ENCODE measurements around the gene SLC41A1. TPM values are rescaled to one million over a fixed set of nuclear protein-coding genes. Genes with fewer than 3 reads are reported as not detected.

The SLC41A1 gene
- total RNA-seq, 6 donors from 2014 or later = 17.8 to 35.1 (median 27.3) TPM

DNA sequence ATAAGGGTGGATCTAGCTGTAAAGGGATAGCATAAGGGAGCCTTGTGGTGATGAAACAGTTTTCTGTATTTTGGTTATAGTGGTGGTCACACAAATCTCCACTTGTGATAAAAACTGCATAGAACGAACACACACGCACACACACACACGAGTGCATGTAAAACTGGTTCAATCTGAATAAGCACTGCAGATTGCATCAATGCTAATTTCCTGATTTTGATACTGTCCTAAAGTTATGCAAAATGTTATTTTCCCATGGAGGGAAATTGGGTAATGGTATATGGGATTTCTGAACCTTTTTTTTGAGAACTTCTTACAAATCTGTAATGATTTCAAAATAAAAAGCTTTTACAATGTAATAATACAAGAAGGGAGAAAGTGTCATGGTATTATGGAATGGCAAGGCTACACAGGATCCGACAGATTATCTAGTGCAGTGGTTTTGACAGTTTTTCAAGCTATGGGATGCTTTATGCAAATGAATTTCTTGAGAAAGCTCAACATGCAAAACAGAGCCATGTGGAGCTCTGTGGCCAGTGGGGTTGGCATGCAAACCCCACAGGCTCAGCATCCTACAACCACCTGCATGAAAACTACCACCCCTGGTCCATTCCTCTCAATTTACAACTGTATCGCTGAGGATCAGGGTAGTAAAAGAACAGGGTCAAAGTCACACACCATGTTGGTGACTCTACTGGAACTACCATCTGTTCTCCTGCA lies 18.8 kb downstream of the SLC41A1 start:
- peaks cover 13 to 89% (median 39%) of the 10 kb centered on the region in 4 donors for H3K36me3 ChIP-seq
- TF ChIP-seq POLR2A (IDR thresholded peaks at IDR 0.05) (no peak), POLR2AphosphoS5 (IDR thresholded peaks at IDR 0.05) (no peak), EP300 (IDR thresholded peaks at IDR 0.05) (no peak)
- TF ChIP-seq, protein P1, sequence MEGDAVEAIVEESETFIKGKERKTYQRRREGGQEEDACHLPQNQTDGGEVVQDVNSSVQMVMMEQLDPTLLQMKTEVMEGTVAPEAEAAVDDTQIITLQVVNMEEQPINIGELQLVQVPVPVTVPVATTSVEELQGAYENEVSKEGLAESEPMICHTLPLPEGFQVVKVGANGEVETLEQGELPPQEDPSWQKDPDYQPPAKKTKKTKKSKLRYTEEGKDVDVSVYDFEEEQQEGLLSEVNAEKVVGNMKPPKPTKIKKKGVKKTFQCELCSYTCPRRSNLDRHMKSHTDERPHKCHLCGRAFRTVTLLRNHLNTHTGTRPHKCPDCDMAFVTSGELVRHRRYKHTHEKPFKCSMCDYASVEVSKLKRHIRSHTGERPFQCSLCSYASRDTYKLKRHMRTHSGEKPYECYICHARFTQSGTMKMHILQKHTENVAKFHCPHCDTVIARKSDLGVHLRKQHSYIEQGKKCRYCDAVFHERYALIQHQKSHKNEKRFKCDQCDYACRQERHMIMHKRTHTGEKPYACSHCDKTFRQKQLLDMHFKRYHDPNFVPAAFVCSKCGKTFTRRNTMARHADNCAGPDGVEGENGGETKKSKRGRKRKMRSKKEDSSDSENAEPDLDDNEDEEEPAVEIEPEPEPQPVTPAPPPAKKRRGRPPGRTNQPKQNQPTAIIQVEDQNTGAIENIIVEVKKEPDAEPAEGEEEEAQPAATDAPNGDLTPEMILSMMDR (IDR thresholded peaks at IDR 0.05) = no peak
- H3K27ac ChIP-seq = no peak overlapping the region
- no peaks in the 10 kb centered on the region for H3K9me3 ChIP-seq
- H3K27me3 ChIP-seq = no peaks in the 10 kb centered on the region
- WGBS, 2 donors = 68 to 69% methylated on average over 5 of the region's 5 CpGs
- ATAC-seq (ENCODE audit: low FRiP score in 2 of 2) (no peak), DNase-seq (no peak)
- H3K4me1 ChIP-seq = no peaks in the 10 kb centered on the region
- no peak overlapping the region for H3K4me3 ChIP-seq

DNA sequence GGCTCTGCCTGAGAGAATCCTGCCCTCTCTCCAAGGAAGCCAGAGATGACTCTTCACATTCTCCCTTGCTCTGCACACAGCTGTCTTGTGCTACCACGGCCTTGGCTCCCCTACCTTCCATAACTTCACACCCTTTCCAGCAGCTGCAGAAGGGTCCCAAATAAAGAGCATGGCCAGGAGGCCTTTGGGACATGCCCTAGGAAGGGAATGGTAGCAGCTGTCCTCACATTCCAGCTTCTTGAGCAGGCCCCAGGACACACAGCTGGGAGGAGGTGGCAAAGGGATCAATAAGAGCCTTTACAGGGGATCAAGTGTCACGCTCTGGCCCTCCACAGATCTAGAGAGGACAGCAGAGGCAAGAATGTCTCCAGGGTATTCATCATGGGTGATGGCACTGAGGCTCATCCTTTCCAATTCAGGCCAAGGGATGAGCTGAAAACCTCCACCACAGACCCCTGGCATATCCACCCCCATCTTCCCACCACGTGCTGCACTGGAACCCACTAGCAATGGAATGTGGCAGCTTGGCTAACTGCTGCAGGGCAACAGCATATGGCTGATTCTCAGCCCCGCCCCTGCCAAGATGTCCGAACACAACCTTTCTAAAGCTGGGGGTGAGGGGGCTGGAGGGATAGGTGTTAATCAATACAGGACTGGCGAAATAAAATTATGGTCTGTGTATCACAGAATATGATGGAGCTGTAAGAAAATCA lies 19.9 kb downstream of the SLC41A1 start:
- no peaks in the 10 kb centered on the region for H3K9me3 ChIP-seq
- no peak overlapping the region for H3K27ac ChIP-seq
- TF ChIP-seq, protein P1 (IDR thresholded peaks at IDR 0.05) = no peak
- no peak for TF ChIP-seq POLR2A (IDR thresholded peaks at IDR 0.05)
- TF ChIP-seq POLR2AphosphoS5 (IDR thresholded peaks at IDR 0.05) = no peak
- no peak for TF ChIP-seq EP300 (IDR thresholded peaks at IDR 0.05)
- peaks cover 10 to 82% (median 31%) of the 10 kb centered on the region in 4 donors for H3K36me3 ChIP-seq
- no peak for DNase-seq
- H3K27me3 ChIP-seq = no peaks in the 10 kb centered on the region
- no peaks in the 10 kb centered on the region for H3K4me1 ChIP-seq
- no peak for ATAC-seq (ENCODE audit: low FRiP score in 2 of 2)
- H3K4me3 ChIP-seq = no peak overlapping the region
- WGBS, 2 donors = 80 to 84% methylated on average over 5 to 6 of the region's 6 CpGs

DNA sequence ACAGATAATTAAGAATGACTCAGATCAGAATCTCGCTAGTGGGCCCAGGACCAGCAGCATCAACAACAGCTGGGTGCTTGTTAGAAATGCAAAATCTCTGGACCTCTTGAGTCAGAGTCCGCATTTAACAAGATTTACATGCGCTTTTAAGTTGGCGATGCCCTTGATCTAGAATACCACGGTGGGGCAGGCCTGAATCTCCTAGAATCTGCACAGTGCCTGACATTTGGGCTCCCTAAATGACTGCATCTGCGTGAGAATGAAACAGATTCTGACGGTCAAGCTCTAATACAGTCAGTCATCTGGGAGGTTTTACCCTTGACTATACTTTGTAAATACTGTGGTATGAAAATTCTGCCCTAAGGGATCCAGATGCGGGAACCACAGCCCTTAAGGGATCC lies 20.5 kb downstream of the SLC41A1 start:
- ATAC-seq (ENCODE audit: low FRiP score in 2 of 2) = no peak
- WGBS, 2 donors = 84 to 92% methylated on average over 8 of the region's 8 CpGs

DNA sequence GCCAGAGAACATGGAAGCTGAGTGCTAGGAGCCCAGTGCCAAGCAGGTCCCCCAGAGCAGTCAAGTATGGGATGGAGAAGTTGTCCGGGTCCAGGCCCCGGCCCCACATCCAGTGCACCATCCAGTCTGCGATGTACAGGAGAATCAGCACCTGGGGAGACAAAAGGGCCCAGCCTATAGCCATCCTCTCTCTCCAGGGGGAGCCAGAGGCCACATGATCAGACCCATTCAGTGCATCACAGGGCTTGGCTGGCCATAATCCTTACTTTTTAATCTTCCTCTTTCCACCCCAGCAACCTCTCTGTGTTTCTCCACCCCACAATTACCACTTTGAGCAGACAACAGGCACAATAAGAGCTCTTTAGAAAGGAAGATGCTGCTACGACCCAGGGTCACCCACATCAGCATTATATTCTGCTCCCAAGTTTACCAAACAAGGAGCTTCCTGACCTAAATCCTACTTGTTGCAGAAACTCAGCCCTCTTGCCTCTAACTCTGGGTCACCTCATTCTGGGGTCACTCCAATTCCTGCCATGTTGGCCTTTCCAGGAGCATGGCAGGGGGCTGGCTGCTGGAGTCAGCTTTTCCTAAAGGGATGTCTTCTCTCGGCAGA lies 21.3 kb downstream of the SLC41A1 start:
- Histone ChIP-seq H3K27me3 (peaks cover 0 to 2% (median 0%) of the 10 kb centered on the region in 4 donors), H3K4me3 (no peak overlapping the region), H3K27ac (no peak overlapping the region), H3K36me3 (peaks cover 10 to 69% (median 20%) of the 10 kb centered on the region in 4 donors), H3K4me1 (no peaks in the 10 kb centered on the region), H3K9me3 (no peaks in the 10 kb centered on the region)
- DNase-seq (peak in 1 of 2 donors; percentile 63), ATAC-seq (ENCODE audit: low FRiP score in 2 of 2) (peak; percentile 79 to 87)
- WGBS, 2 donors = 65 to 70% methylated on average over 4 to 5 of the region's 5 CpGs
- no peak for TF ChIP-seq POLR2A (IDR thresholded peaks at IDR 0.05)
- TF ChIP-seq, protein P1 (IDR thresholded peaks at IDR 0.05) = peak; percentile 49 to 81 (median 76)

More for the DNA sequence above, 20.5 kb downstream of the SLC41A1 start:
- Histone ChIP-seq H3K27me3 (no peaks in the 10 kb centered on the region), H3K9me3 (no peaks in the 10 kb centered on the region), H3K4me3 (no peak overlapping the region), H3K27ac (no peak overlapping the region), H3K36me3 (peaks cover 10 to 77% (median 26%) of the 10 kb centered on the region in 4 donors), H3K4me1 (no peaks in the 10 kb centered on the region)
- no peak for DNase-seq
- no peak for TF ChIP-seq POLR2A (IDR thresholded peaks at IDR 0.05)

DNA sequence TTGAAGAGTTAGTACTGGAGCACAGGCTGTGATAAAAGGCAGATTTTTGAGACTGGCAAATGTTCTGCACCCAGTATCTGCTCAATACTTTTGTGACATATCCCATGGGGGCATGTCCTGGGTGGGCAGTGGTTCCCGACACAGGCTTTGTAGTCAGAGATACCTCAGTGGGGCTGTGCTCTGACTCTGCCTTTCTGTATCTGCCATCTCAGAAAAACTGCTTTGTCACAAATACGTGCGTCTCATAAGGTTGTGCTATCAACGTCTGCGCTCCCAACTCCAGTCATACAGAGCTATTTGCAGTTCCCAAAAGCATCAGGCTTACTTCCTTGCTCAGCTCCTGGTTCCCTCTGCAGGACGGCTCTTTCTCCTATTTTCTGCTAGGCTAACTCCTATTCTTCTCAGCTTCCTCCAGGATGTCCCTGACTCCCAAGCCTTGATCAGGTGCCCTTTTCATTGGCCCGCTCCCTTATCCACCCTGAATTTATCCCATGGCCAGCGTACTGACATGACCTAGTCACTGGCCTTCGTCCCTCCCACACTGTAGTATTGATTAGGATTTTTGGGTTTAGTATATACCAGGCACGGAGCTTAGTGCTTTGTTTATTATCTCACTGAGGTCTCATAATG lies 25.6 kb downstream of the SLC41A1 start:
- WGBS, 2 donors = 84 to 87% methylated on average over 10 of the region's 10 CpGs
- DNase-seq = no peak
- Histone ChIP-seq H3K4me1 (no peaks in the 10 kb centered on the region), H3K4me3 (no peak overlapping the region), H3K27me3 (peaks cover 0 to 2% (median 0%) of the 10 kb centered on the region in 4 donors), H3K27ac (no peak overlapping the region), H3K36me3 (peaks cover 0 to 27% (median 0%) of the 10 kb centered on the region in 4 donors), H3K9me3 (no peaks in the 10 kb centered on the region)
- no peak for ATAC-seq (ENCODE audit: low FRiP score in 2 of 2)
- TF ChIP-seq EP300 (IDR thresholded peaks at IDR 0.05) (no peak), POLR2A (IDR thresholded peaks at IDR 0.05) (no peak), POLR2AphosphoS5 (IDR thresholded peaks at IDR 0.05) (no peak)
- TF ChIP-seq, protein P1 (IDR thresholded peaks at IDR 0.05) = no peak
